ENCODE measurements around the gene SRRM4.
"Not testable (repeated sequence)": the region's sequence is repeated elsewhere in the genome, so short reads cannot be mapped to it uniquely, and the experiment has no call there.

The SRRM4 gene

GRCh38 chr12:119071176-119071575, 89.8 kb downstream of the SRRM4 start:
- DNase-seq: no peak

GRCh38 chr12:119071638-119072231, 90.4 kb downstream of the SRRM4 start:
- DNase-seq: no peak

- no peak for DNase-seq
Measured at GRCh38 chr12:119072440-119072839, 91.1 kb downstream of the SRRM4 start.

GRCh38 chr12:119075222-119075787, 94.0 kb downstream of the SRRM4 start:
- no peak for DNase-seq

GRCh38 chr12:119075918-119076317, 94.6 kb downstream of the SRRM4 start:
- no peak for DNase-seq

- no peak for DNase-seq
Measured at GRCh38 chr12:119079530-119079929, 98.2 kb downstream of the SRRM4 start.

GRCh38 chr12:119082016-119082415, 100.7 kb downstream of the SRRM4 start:
- DNase-seq: no peak

GRCh38 chr12:119082496-119082895, 101.2 kb downstream of the SRRM4 start:
- no peak for DNase-seq

- no peak for DNase-seq
Measured at GRCh38 chr12:119088685-119089379, 107.5 kb downstream of the SRRM4 start.

- DNase-seq: no peak
Measured at GRCh38 chr12:119089380-119090013, 108.2 kb downstream of the SRRM4 start.

- DNase-seq: no peak
Measured at GRCh38 chr12:119090276-119090675, 108.9 kb downstream of the SRRM4 start.

GRCh38 chr12:119090865-119091264, 109.5 kb downstream of the SRRM4 start:
- no peak for DNase-seq

- DNase-seq: no peak
Measured at GRCh38 chr12:119096429-119097202, 115.3 kb downstream of the SRRM4 start.

- DNase-seq: no peak
Measured at GRCh38 chr12:119100933-119101332, 119.6 kb downstream of the SRRM4 start.

- DNase-seq: no peak
Measured at GRCh38 chr12:119102274-119102673, 120.9 kb downstream of the SRRM4 start.

- DNase-seq: no peak
Measured at GRCh38 chr12:119102714-119103113, 121.4 kb downstream of the SRRM4 start.

- not testable (repeated sequence) for DNase-seq
Measured at GRCh38 chr12:119104969-119105368, 123.6 kb downstream of the SRRM4 start.

- no peak for DNase-seq
Measured at GRCh38 chr12:119113496-119113986, 132.2 kb downstream of the SRRM4 start.

- DNase-seq: no peak
Measured at GRCh38 chr12:119114294-119114693, 133.0 kb downstream of the SRRM4 start.

GRCh38 chr12:119115296-119115905, 134.1 kb downstream of the SRRM4 start:
- peak; percentile 36 for DNase-seq

- DNase-seq: no peak
Measured at GRCh38 chr12:119117936-119118335, 136.6 kb downstream of the SRRM4 start.

- no peak for DNase-seq
Measured at GRCh38 chr12:119118625-119119024, 137.3 kb downstream of the SRRM4 start.

- DNase-seq: no peak
Measured at GRCh38 chr12:119122047-119122446, 140.7 kb downstream of the SRRM4 start.
